HUES48 (cell line): ENCODE results near the gene MAB21L1.

Source experiments
- H3K27ac ChIP-seq: one replicate; pipeline ENCODE4 v1.7.0; 2013; ENCODE audit warnings: low read depth, low read length, inconsistent platforms
- H3K27me3 ChIP-seq: 2 replicates; pipeline ENCODE4 v1.6.1; 2013; ENCODE audit warnings: mild to moderate bottlenecking, low read length; ENCODE audit not compliant: control insufficient read depth, insufficient read depth
- H3K36me3 ChIP-seq: 2 replicates; pipeline ENCODE4 v1.6.1; 2013; ENCODE audit warnings: low read length; ENCODE audit not compliant: control insufficient read depth, insufficient read depth
- H3K4me1 ChIP-seq: 2 replicates; pipeline ENCODE4 v1.6.1; 2013; ENCODE audit warnings: mild to moderate bottlenecking, low read length; ENCODE audit not compliant: control insufficient read depth, insufficient read depth
- H3K4me3 ChIP-seq: 2 replicates; pipeline ENCODE4 v1.5.1; 2013; ENCODE audit warnings: mild to moderate bottlenecking, low read depth, low read length
- H3K9ac ChIP-seq: 2 replicates; pipeline ENCODE4 v1.6.1; 2013; ENCODE audit warnings: mild to moderate bottlenecking, low read depth, low read length, moderate library complexity
- H3K9me3 ChIP-seq: 2 replicates; pipeline ENCODE4 v1.6.1; 2013; ENCODE audit warnings: low read length; ENCODE audit not compliant: control insufficient read depth, insufficient read depth

The MAB21L1 gene

GRCh38 chr13:35475960-35476943, at the start of gene MAB21L1:
Gene MAB21L1, minus strand, starts transcription at chr13:35476689. Its CDS starts 551 bp downstream, at chr13:35476138.
- H3K27me3 ChIP-seq, result peaks cover 90% of the 10 kb centered on the region
- no peaks in the 10 kb centered on the region for H3K36me3 ChIP-seq
- H3K4me3 ChIP-seq, result peak within 1 kb of the TSS; percentile 65
- H3K27ac ChIP-seq, result no peak within 1 kb of the TSS
- H3K9me3 ChIP-seq, result no peaks in the 10 kb centered on the region
- no peak within 1 kb of the TSS for H3K9ac ChIP-seq
- H3K4me1 ChIP-seq, result peaks cover 69% of the 10 kb centered on the region

DNA sequence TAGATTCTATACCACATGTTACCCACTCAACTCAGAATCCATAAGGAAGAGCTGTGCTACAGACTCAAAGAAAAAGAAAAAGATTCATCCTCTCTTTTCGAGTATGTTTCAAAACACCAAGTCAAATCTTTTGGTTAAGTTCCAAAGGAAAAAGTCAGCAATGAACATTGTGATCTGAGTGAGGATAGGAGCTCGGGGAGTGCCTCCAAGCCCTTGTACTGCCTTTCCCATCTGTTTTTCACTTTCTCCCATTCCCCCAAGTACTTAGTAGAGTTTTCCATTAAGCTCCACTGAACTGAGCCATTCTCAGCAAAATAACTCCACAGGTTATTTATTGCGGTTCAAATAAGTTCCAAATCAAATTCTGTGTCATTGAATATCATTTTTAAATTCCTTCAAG, 47.7 kb upstream of the MAB21L1 start:
- Histone ChIP-seq H3K9me3 (no peaks in the 10 kb centered on the region), H3K36me3 (no peaks in the 10 kb centered on the region), H3K27ac (no peak overlapping the region), H3K9ac (no peak overlapping the region), H3K4me1 (no peaks in the 10 kb centered on the region), H3K4me3 (no peak overlapping the region), H3K27me3 (no peaks in the 10 kb centered on the region)

GRCh38 chr13:35518337-35518946, 42.0 kb upstream of the MAB21L1 start:
- no peak overlapping the region for H3K9ac ChIP-seq
- H3K4me1 ChIP-seq, result peaks cover 20% of the 10 kb centered on the region
- H3K27ac ChIP-seq, result no peak overlapping the region
- no peaks in the 10 kb centered on the region for H3K27me3 ChIP-seq
- H3K36me3 ChIP-seq, result no peaks in the 10 kb centered on the region
- no peak overlapping the region for H3K4me3 ChIP-seq
- H3K9me3 ChIP-seq, result no peaks in the 10 kb centered on the region

DNA sequence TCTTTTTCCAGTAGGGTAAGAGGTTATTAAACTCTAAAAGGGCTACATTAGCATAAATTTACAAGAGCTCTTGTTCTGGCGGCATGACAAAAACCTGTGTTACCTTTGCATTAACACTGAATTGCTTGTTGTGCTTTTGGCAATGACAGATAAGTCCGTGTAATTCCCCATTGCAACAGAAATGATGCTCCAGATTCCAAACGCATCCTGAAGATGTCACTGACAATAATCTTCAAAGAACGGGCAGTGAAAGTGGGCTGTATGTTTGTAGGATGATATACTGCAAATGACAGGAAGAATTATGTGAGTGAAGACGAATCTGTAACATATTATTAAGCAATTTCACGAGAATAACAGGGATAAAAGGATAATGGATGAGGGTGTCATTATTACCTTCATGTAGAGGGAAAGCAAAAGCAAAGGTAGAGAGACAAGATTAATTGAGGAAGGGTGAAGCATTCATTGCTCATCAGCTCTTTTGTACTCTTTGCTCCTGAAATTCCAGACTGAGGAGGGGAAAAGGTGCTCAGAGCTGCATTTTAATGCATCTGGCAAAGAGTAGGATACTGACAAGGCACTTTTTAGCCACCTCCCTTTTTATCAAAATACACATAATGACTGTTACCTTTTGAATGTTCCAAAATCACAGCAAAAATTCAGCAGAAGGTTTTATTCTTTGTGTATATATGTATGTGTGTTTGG, 38.5 kb upstream of the MAB21L1 start:
- Histone ChIP-seq H3K9me3 (no peaks in the 10 kb centered on the region), H3K27ac (no peak overlapping the region), H3K36me3 (no peaks in the 10 kb centered on the region), H3K4me3 (peak overlapping the region; percentile 1; the same call in 1 of the 2 replicates), H3K27me3 (no peaks in the 10 kb centered on the region), H3K4me1 (peaks cover 20% of the 10 kb centered on the region), H3K9ac (no peak overlapping the region)

GRCh38 chr13:35514061-35514477, 37.6 kb upstream of the MAB21L1 start:
- H3K27ac ChIP-seq, result no peak overlapping the region
- H3K36me3 ChIP-seq, result no peaks in the 10 kb centered on the region
- H3K4me3 ChIP-seq, result no peak overlapping the region
- no peaks in the 10 kb centered on the region for H3K9me3 ChIP-seq
- H3K27me3 ChIP-seq, result no peaks in the 10 kb centered on the region
- H3K4me1 ChIP-seq, result peaks cover 20% of the 10 kb centered on the region
- H3K9ac ChIP-seq, result no peak overlapping the region

GRCh38 chr13:35512271-35512920, 35.9 kb upstream of the MAB21L1 start:
- no peaks in the 10 kb centered on the region for H3K9me3 ChIP-seq

GRCh38 chr13:35502456-35502855, 26.0 kb upstream of the MAB21L1 start:
- Histone ChIP-seq H3K4me3 (no peak overlapping the region), H3K9me3 (no peaks in the 10 kb centered on the region), H3K27ac (no peak overlapping the region), H3K27me3 (no peaks in the 10 kb centered on the region), H3K36me3 (no peaks in the 10 kb centered on the region), H3K9ac (no peak overlapping the region), H3K4me1 (peaks cover 7% of the 10 kb centered on the region; the same call in 1 of the 2 replicates)

More at GRCh38 chr13:35512271-35512920, 35.9 kb upstream of the MAB21L1 start:
- Histone ChIP-seq H3K4me1 (peaks cover 17% of the 10 kb centered on the region), H3K4me3 (no peak overlapping the region), H3K27me3 (no peaks in the 10 kb centered on the region), H3K27ac (no peak overlapping the region), H3K9ac (no peak overlapping the region), H3K36me3 (no peaks in the 10 kb centered on the region)

GRCh38 chr13:35501661-35502235, 25.3 kb upstream of the MAB21L1 start:
- Histone ChIP-seq H3K4me3 (no peak overlapping the region), H3K27me3 (no peaks in the 10 kb centered on the region), H3K4me1 (peaks cover 7% of the 10 kb centered on the region; the same call in 1 of the 2 replicates), H3K9me3 (no peaks in the 10 kb centered on the region), H3K36me3 (no peaks in the 10 kb centered on the region), H3K27ac (no peak overlapping the region), H3K9ac (no peak overlapping the region)

GRCh38 chr13:35500144-35500543, 23.7 kb upstream of the MAB21L1 start:
- Histone ChIP-seq H3K9me3 (no peaks in the 10 kb centered on the region), H3K4me1 (peaks cover 7% of the 10 kb centered on the region; the same call in 1 of the 2 replicates), H3K9ac (no peak overlapping the region), H3K4me3 (no peak overlapping the region), H3K27ac (no peak overlapping the region), H3K36me3 (no peaks in the 10 kb centered on the region), H3K27me3 (no peaks in the 10 kb centered on the region)

DNA sequence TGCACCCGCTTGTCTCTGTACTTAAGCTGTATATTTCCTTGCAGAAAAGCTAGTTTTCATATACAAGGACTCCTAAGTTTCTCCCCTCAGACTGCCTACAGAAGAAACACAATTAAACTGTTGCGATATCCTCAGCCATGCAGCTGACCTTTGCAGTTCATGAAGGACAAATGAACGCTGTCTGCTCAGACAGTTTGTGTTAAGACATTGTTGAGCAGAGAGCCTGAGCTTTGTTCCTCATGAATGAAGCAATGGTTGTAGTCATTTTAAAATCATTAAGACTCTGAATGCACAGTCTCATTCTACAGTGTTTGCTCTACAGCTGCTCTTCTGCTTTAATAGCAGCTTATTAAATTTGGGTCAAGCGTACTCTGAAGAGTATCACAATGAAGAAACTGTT, 23.2 kb upstream of the MAB21L1 start:
- no peak overlapping the region for H3K9ac ChIP-seq
- no peak overlapping the region for H3K27ac ChIP-seq
- no peaks in the 10 kb centered on the region for H3K36me3 ChIP-seq
- H3K4me3 ChIP-seq, result no peak overlapping the region
- no peaks in the 10 kb centered on the region for H3K9me3 ChIP-seq
- no peaks in the 10 kb centered on the region for H3K27me3 ChIP-seq
- H3K4me1 ChIP-seq, result peaks cover 7% of the 10 kb centered on the region; the same call in 1 of the 2 replicates
